ENCODE results near the gene ANKRD11. TPM values are rescaled to one million over a fixed set of nuclear protein-coding genes. Genes with fewer than 3 reads are reported as not detected.

The ANKRD11 gene
- polyA plus RNA-seq, 3 donors = 3.2 to 62.4 (median 5.4) TPM

GRCh38 chr16:89439659-89440058, 50.7 kb downstream of the ANKRD11 start:
- H3K27me3 Mint-ChIP-seq (ENCODE audit: low read depth in 3 of 3) = peaks cover 0 to 8% (median 0%) of the 10 kb centered on the region in 3 donors
- H2AFZ ChIP-seq (ENCODE audit: insufficient read depth, low read depth, low read length, poor library complexity, severe bottlenecking) = no peak overlapping the region
- H3K27ac ChIP-seq (ENCODE audit: low read depth in 1 of 2, low read length in 2 of 2) = peak overlapping the region in 1 of 2 donors; percentile 60
- H3K27me3 ChIP-seq (ENCODE audit: control insufficient read depth in 2 of 2, insufficient read depth in 2 of 2, low read length in 2 of 2) = no peaks in the 10 kb centered on the region
- peaks cover 100% of the 10 kb centered on the region for H3K79me2 ChIP-seq (ENCODE audit: insufficient read depth, low read length)
- H3K9me3 ChIP-seq (replicated peaks in 1 of 2; ENCODE audit: control insufficient read depth in 1 of 2, insufficient read depth in 1 of 2, low read length in 2 of 2) = no peaks in the 10 kb centered on the region
- WGBS (ENCODE audit: insufficient coverage) = 92% methylated on average over 5 of the region's 5 CpGs
- H3K27ac Mint-ChIP-seq = peak overlapping the region in 6 of 7 donors; percentile 3 to 91 (median 74)
- no peak overlapping the region for H3K4me2 ChIP-seq (replicated peaks; ENCODE audit: extremely low read depth, low read length, poor library complexity, severe bottlenecking)
- H3K4me3 ChIP-seq (replicated peaks in 1 of 3; ENCODE audit: low read depth in 2 of 3, low read length in 3 of 3) = no peak overlapping the region
- TF ChIP-seq, protein P1, sequence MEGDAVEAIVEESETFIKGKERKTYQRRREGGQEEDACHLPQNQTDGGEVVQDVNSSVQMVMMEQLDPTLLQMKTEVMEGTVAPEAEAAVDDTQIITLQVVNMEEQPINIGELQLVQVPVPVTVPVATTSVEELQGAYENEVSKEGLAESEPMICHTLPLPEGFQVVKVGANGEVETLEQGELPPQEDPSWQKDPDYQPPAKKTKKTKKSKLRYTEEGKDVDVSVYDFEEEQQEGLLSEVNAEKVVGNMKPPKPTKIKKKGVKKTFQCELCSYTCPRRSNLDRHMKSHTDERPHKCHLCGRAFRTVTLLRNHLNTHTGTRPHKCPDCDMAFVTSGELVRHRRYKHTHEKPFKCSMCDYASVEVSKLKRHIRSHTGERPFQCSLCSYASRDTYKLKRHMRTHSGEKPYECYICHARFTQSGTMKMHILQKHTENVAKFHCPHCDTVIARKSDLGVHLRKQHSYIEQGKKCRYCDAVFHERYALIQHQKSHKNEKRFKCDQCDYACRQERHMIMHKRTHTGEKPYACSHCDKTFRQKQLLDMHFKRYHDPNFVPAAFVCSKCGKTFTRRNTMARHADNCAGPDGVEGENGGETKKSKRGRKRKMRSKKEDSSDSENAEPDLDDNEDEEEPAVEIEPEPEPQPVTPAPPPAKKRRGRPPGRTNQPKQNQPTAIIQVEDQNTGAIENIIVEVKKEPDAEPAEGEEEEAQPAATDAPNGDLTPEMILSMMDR (IDR thresholded peaks at IDR 0.05) = no peak
- peaks cover 73 to 87% of the 10 kb centered on the region in 2 donors for H3K4me1 ChIP-seq (ENCODE audit: control insufficient read depth in 1 of 2, insufficient read depth in 2 of 2, low read length in 2 of 2)
- peaks cover 93% of the 10 kb centered on the region for H3K4me1 Mint-ChIP-seq
- H3K9me3 Mint-ChIP-seq = peaks cover 0 to 4% (median 0%) of the 10 kb centered on the region in 7 donors
- H3K36me3 ChIP-seq (replicated peaks in 1 of 2; ENCODE audit: control insufficient read depth in 1 of 2, insufficient read depth in 2 of 2, low read length in 2 of 2) = peaks cover 0 to 9% of the 10 kb centered on the region in 2 donors
- no peak for DNase-seq
- no peak overlapping the region for H3K9ac ChIP-seq (ENCODE audit: insufficient read depth, low read length, poor library complexity, severe bottlenecking)
- intact Hi-C loops (cut with micrococcal nuclease) = loop anchor here (5.0 kb wide), 3 partner anchors 32 to 68 kb away; partner anchors contain the start of gene SPG7 (in 1 of the 2)
- H4K20me1 ChIP-seq (ENCODE audit: insufficient read depth, low read length) = peaks cover 100% of the 10 kb centered on the region
- peaks cover 17 to 26% of the 10 kb centered on the region in 2 donors for H3K36me3 Mint-ChIP-seq
- no peak overlapping the region for H3K4me3 Mint-ChIP-seq

GRCh38 chr16:89437991-89438390, 52.4 kb downstream of the ANKRD11 start:
- Mint-ChIP-seq H3K27me3 (ENCODE audit: low read depth in 3 of 3) (peaks cover 0 to 8% (median 0%) of the 10 kb centered on the region in 3 donors), H3K4me3 (no peak overlapping the region)

More at GRCh38 chr16:89437991-89438390, 52.4 kb downstream of the ANKRD11 start:
- Histone ChIP-seq H3K4me2 (replicated peaks; ENCODE audit: extremely low read depth, low read length, poor library complexity, severe bottlenecking) (no peak overlapping the region), H3K27me3 (ENCODE audit: control insufficient read depth in 2 of 2, insufficient read depth in 2 of 2, low read length in 2 of 2) (no peaks in the 10 kb centered on the region), H3K36me3 (replicated peaks in 1 of 2; ENCODE audit: control insufficient read depth in 1 of 2, insufficient read depth in 2 of 2, low read length in 2 of 2) (peaks cover 0 to 9% of the 10 kb centered on the region in 2 donors), H3K79me2 (ENCODE audit: insufficient read depth, low read length) (peaks cover 100% of the 10 kb centered on the region), H3K9me3 (replicated peaks in 1 of 2; ENCODE audit: control insufficient read depth in 1 of 2, insufficient read depth in 1 of 2, low read length in 2 of 2) (no peaks in the 10 kb centered on the region), H2AFZ (ENCODE audit: insufficient read depth, low read depth, low read length, poor library complexity, severe bottlenecking) (no peak overlapping the region), H3K4me1 (ENCODE audit: control insufficient read depth in 1 of 2, insufficient read depth in 2 of 2, low read length in 2 of 2) (peaks cover 59 to 75% of the 10 kb centered on the region in 2 donors), H3K9ac (ENCODE audit: insufficient read depth, low read length, poor library complexity, severe bottlenecking) (no peak overlapping the region), H3K27ac (ENCODE audit: low read depth in 1 of 2, low read length in 2 of 2) (peak overlapping the region in 1 of 2 donors; percentile 86), H3K4me3 (replicated peaks in 1 of 3; ENCODE audit: low read depth in 2 of 3, low read length in 3 of 3) (no peak overlapping the region), H4K20me1 (ENCODE audit: insufficient read depth, low read length) (peaks cover 100% of the 10 kb centered on the region)
- H3K9me3 Mint-ChIP-seq = peaks cover 0 to 4% (median 0%) of the 10 kb centered on the region in 7 donors
- peak overlapping the region in 4 of 7 donors; percentile 25 to 95 (median 71) for H3K27ac Mint-ChIP-seq
- peaks cover 84% of the 10 kb centered on the region for H3K4me1 Mint-ChIP-seq
- TF ChIP-seq, protein P1 (IDR thresholded peaks at IDR 0.05) = no peak
- no peak for DNase-seq
- WGBS (ENCODE audit: insufficient coverage) = 100% methylated on average over 3 of the region's 8 CpGs
- intact Hi-C loops (cut with micrococcal nuclease) = loop anchor here in 1 of 2 donors (2.0 to 5.0 kb wide), 2 partner anchors 51 to 69 kb away; partner anchors contain the start of gene SPG7
- H3K36me3 Mint-ChIP-seq = peaks cover 17 to 26% of the 10 kb centered on the region in 2 donors

Measured in CD14-positive monocyte (primary cell).